Panc1 (cell line): Measurements from ENCODE around the gene NPHP4. TPM values are rescaled to one million over a fixed set of nuclear protein-coding genes. Genes with fewer than 3 reads are reported as not detected.
"Not testable (repeated sequence)": the region's sequence is repeated elsewhere in the genome, so short reads cannot be mapped to it uniquely, and the experiment has no call there.

Source experiments
- ATAC-seq: fragments of 200-7000 bp; cut with Tn5 transposase; 2 replicates; pipeline ENCODE4 v1.9.1; 2020; ENCODE audit warnings: mild to moderate bottlenecking, moderate library complexity
- BruUV-seq: library from RNA; stranded (reverse); fragments of 400-500 nt; replicated peaks from 2 replicates; lab custom pipeline; 2021; lab: Mats Ljungman, UMichigan
- CTCF ChIA-PET: fragments of 300-600 bp; sonication (Branson Sonifier 250); formaldehyde crosslinking; loops from one replicate; lab custom pipeline; 2022; ENCODE audit warnings: antibody characterized with exemption; lab: Charles Lee
- POLR2A ChIA-PET: fragments of 300-600 bp; sonication (Branson Sonifier 250); formaldehyde crosslinking; loops from one replicate; lab custom pipeline; 2022; ENCODE audit warnings: antibody characterized with exemption; lab: Charles Lee
- DNase-seq: peaks from one replicate; pipeline ENCODE4 v3.0.0-alpha.2; 2010; ENCODE audit warnings: low read depth, low spot score
- H3K27ac ChIP-seq: 2 replicates; pipeline ENCODE4 v1.5.1; 2011; ENCODE audit warnings: mild to moderate bottlenecking, low read length, inconsistent platforms
- H3K27me3 ChIP-seq: fragments of 200-500 bp; sonication (Bioruptor generic); 2 replicates; pipeline ENCODE4 v1.6.0; 2014; ENCODE audit warnings: low read length, inconsistent platforms; ENCODE audit not compliant: control insufficient read depth, insufficient read depth
- H3K36me3 ChIP-seq: fragments of 200-500 bp; sonication (Bioruptor generic); 2 replicates; pipeline ENCODE4 v1.5.1; 2014; ENCODE audit warnings: inconsistent platforms, mild to moderate bottlenecking, low read length, moderate library complexity; ENCODE audit not compliant: control insufficient read depth, insufficient read depth
- H3K4me1 ChIP-seq: 2 replicates; pipeline ENCODE4 v1.5.1; 2011; ENCODE audit warnings: inconsistent platforms, mild to moderate bottlenecking, low read length, moderate library complexity; ENCODE audit not compliant: control insufficient read depth, insufficient read depth
- H3K4me3 ChIP-seq, 2 experiments: 2 replicates each; pipeline ENCODE4 v1.5.1; 2011 to 2012; ENCODE audit warnings: low read depth in 2 of 2, low read length in 2 of 2, mild to moderate bottlenecking in 2 of 2, inconsistent platforms in 1 of 2, moderate library complexity in 1 of 2
- H3K9me3 ChIP-seq: fragments of 200-500 bp; sonication (Bioruptor generic); 2 replicates; pipeline ENCODE4 v1.5.1; 2014; ENCODE audit warnings: low read depth, mild to moderate bottlenecking, inconsistent platforms, low read length, moderate library complexity; ENCODE audit not compliant: control insufficient read depth, insufficient read depth
- POLR2AphosphoS5 ChIP-seq: IDR thresholded peaks from 2 replicates; pipeline ENCODE4 v1.6.1; 2012; ENCODE audit warnings: mild to moderate bottlenecking, low read depth, low read length, moderate library complexity
- SIN3A ChIP-seq: IDR thresholded peaks from 2 replicates; pipeline ENCODE4 v1.6.1; 2012; ENCODE audit warnings: low read depth, mild to moderate bottlenecking, low read length, moderate library complexity, borderline replicate concordance; ENCODE audit not compliant: insufficient read depth
- TCF7L2 ChIP-seq: IDR thresholded peaks from 2 replicates; pipeline ENCODE4 v1.6.1; 2011; ENCODE audit warnings: mild to moderate bottlenecking, low read depth, low read length, inconsistent platforms
- in situ Hi-C: cut with HindIII; loops from 2 replicates; pipeline ENCODE4 v1.10.0; 2016; ENCODE audit warnings: low sequenced_read_pairs, low pct_unique_long_range_greater_than_20kb
- intact Hi-C: fragments of 100-400 bp; cut with micrococcal nuclease; formaldehyde crosslinking; loops from one replicate; pipeline ENCODE4 v1.10.0; 2022; ENCODE audit not compliant: unreplicated experiment
- total RNA-seq: library from RNA; stranded (reverse); gene quantifications from one replicate; pipeline ENCODE4 v1.2.1, GENCODE V29; 2021; ENCODE audit not compliant: unreplicated experiment
- TF ChIP-seq, protein P1 (sequence below), 2 experiments: IDR thresholded peaks; 2 replicates each; pipeline ENCODE4 v1.6.1; 2011 to 2012; ENCODE audit warnings: low read depth in 2 of 2, control low read depth in 1 of 2, low read length in 1 of 2, mild to moderate bottlenecking in 1 of 2, moderate library complexity in 1 of 2; ENCODE audit not compliant: insufficient read depth in 1 of 2
- TF ChIP-seq, protein P2 (sequence below): fragments of 450-650 bp; IDR thresholded peaks from 2 replicates; pipeline ENCODE4 v1.5.1; 2017; ENCODE audit warnings: mild to moderate bottlenecking

NPHP4 gene
- total RNA-seq, 1 experiment from 2014 or later: 20.1 TPM

DNA sequence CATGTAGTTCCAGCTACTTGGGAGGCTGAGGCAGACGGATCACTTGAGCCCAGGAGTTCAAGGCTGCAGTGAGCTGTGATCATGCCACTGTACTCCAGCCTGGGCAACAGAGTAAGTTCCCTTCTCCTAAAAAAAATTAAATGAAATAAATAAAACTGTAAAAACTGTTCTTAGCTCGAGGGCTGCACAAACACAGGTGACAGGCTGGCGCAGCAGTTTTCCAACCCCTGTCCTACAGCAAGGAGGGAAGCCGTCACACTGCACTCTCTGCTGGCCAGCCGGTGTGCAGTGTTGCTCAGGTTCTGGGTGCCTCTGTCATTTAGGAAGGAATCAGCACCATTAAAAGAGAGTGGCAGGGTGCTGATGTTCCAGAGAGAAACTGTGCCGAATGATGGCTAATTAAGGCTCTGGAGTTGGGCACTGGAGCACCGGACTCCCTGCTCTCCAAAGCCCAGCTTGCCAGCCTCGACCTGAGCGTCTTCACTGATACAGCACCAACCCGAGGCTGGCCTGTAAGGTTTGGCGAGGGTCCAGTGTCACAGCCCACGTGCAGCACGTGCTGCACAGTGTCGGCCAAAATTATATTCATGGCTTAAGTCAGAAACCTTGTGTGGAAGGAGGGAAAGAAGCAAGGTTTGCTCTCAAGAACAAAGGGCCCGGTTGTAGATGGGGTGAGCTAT lies 27.1 kb upstream of the NPHP4 start:
- CTCF ChIA-PET: no interaction called here

DNA sequence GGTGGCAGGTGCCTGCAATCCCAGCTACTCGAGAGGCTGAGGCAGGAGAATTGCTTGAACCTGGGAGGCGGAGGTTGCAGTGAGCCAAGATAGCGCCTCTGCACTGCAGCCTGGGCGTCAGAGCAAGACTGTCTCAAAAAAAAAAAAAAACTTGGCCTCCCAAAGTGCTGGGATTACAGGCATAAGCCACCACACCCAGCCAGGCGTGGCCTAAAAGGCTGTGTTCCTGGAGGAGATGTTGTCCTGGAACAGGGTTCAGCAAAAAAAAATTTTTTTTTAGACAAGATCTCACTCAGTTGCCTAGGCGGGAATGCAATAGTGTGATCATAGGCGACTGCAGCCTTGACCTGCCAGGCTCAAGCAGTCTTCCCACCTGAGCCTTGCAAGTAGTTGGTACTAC lies 25.4 kb upstream of the NPHP4 start:
- H3K4me1 ChIP-seq, H3K36me3 ChIP-seq, ATAC-seq, H3K27ac ChIP-seq, intact Hi-C loops, H3K9me3 ChIP-seq, BruUV-seq, H3K4me3 ChIP-seq, H3K27me3 ChIP-seq, in situ Hi-C loops, POLR2A ChIA-PET, DNase-seq: not testable (repeated sequence)
- CTCF ChIA-PET: interaction anchor here (0.7 kb wide), 1 partner anchor 9 kb away, joined by 13 read pairs; no protein-coding TSS in a partner anchor

More for the DNA sequence above, 27.1 kb upstream of the NPHP4 start:
- TF ChIP-seq POLR2AphosphoS5: no peak
- DNase-seq: no peak
- POLR2A ChIA-PET: interaction anchor here (0.7 kb wide), 1 partner anchor 30 kb away, joined by 6 read pairs; no protein-coding TSS in a partner anchor
- in situ Hi-C loops: no loop called here
- no peaks in the 10 kb centered on the region for H3K9me3 ChIP-seq
- BruUV-seq: no TSS peak
- H3K36me3 ChIP-seq: no peaks in the 10 kb centered on the region
- intact Hi-C loops: no loop called here
- H3K4me3 ChIP-seq: no peak overlapping the region
- ATAC-seq: peak; percentile 36; the same call in 1 of the 2 replicates
- H3K27me3 ChIP-seq: no peaks in the 10 kb centered on the region
- H3K4me1 ChIP-seq: no peaks in the 10 kb centered on the region
- H3K27ac ChIP-seq: no peak overlapping the region

DNA sequence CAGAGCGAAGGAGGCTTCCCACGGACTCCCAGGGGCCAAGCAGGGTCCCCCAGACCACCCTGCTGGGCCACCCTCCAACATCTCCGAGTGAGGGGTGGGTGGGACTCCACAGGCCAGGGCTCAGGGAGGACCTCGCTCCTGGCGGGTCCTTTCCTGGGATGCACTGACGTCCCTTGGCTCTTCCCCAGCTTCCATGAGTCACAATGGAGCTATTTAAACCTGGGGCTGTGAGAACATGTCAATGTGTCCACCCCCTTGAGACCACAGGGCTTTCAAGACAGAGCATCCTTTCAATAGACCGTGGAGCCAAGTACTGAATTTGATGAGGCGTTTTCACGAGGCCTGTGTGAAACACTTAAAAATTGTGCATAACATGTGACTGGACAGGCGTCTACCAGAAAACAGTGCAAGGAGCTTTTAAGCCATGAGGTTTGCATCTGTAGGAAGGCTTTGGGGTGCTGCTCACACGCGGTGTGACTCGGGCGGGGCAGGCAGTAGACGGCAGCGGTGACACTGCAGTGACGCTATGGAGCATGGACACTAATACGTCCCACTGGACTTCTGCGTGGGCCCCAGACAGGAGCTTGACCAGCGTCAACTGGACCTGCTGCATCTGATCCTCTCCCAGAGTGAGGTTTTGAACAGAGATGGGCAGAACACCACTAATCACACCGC lies 24.1 kb upstream of the NPHP4 start:
- ATAC-seq: no peak
- ChIA-PET CTCF (interaction anchor here (0.6 kb wide), 1 partner anchor 384 kb away, joined by 5 read pairs; no protein-coding TSS in a partner anchor), POLR2A (no interaction called here)
- no peaks in the 10 kb centered on the region for H3K9me3 ChIP-seq
- in situ Hi-C loops: no loop called here
- no peak for DNase-seq
- no peak overlapping the region for H3K4me3 ChIP-seq
- TF ChIP-seq, protein P1, sequence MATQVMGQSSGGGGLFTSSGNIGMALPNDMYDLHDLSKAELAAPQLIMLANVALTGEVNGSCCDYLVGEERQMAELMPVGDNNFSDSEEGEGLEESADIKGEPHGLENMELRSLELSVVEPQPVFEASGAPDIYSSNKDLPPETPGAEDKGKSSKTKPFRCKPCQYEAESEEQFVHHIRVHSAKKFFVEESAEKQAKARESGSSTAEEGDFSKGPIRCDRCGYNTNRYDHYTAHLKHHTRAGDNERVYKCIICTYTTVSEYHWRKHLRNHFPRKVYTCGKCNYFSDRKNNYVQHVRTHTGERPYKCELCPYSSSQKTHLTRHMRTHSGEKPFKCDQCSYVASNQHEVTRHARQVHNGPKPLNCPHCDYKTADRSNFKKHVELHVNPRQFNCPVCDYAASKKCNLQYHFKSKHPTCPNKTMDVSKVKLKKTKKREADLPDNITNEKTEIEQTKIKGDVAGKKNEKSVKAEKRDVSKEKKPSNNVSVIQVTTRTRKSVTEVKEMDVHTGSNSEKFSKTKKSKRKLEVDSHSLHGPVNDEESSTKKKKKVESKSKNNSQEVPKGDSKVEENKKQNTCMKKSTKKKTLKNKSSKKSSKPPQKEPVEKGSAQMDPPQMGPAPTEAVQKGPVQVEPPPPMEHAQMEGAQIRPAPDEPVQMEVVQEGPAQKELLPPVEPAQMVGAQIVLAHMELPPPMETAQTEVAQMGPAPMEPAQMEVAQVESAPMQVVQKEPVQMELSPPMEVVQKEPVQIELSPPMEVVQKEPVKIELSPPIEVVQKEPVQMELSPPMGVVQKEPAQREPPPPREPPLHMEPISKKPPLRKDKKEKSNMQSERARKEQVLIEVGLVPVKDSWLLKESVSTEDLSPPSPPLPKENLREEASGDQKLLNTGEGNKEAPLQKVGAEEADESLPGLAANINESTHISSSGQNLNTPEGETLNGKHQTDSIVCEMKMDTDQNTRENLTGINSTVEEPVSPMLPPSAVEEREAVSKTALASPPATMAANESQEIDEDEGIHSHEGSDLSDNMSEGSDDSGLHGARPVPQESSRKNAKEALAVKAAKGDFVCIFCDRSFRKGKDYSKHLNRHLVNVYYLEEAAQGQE (IDR thresholded peaks at IDR 0.05; ENCODE audit: insufficient read depth in 1 of 2, low read depth in 2 of 2, low read length in 1 of 2): no peak
- TF ChIP-seq, protein P2, sequence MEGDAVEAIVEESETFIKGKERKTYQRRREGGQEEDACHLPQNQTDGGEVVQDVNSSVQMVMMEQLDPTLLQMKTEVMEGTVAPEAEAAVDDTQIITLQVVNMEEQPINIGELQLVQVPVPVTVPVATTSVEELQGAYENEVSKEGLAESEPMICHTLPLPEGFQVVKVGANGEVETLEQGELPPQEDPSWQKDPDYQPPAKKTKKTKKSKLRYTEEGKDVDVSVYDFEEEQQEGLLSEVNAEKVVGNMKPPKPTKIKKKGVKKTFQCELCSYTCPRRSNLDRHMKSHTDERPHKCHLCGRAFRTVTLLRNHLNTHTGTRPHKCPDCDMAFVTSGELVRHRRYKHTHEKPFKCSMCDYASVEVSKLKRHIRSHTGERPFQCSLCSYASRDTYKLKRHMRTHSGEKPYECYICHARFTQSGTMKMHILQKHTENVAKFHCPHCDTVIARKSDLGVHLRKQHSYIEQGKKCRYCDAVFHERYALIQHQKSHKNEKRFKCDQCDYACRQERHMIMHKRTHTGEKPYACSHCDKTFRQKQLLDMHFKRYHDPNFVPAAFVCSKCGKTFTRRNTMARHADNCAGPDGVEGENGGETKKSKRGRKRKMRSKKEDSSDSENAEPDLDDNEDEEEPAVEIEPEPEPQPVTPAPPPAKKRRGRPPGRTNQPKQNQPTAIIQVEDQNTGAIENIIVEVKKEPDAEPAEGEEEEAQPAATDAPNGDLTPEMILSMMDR: no peak
- TF ChIP-seq SIN3A (no peak), TCF7L2 (no peak), POLR2AphosphoS5 (no peak)
- no peaks in the 10 kb centered on the region for H3K4me1 ChIP-seq
- intact Hi-C loops: no loop called here
- BruUV-seq: no TSS peak
- H3K27me3 ChIP-seq: no peaks in the 10 kb centered on the region
- no peak overlapping the region for H3K27ac ChIP-seq
- no peaks in the 10 kb centered on the region for H3K36me3 ChIP-seq
